GM15510 (cell line): ENCODE results near the gene ATP2A1.

ENCODE experiments used
- POLR2A ChIP-seq: IDR thresholded peaks from 3 replicates; pipeline ENCODE4 v1.6.1; 2011; ENCODE audit warnings: borderline replicate concordance; ENCODE audit not compliant: insufficient read length; ENCODE audit errors: extremely low read depth

The ATP2A1 gene

GRCh38 chr16:28910086-28911031 is 32.1 kb downstream of the ATP2A1 start:
- TF ChIP-seq POLR2A: no peak

- no peak for TF ChIP-seq POLR2A
These were observed 34.3 kb downstream of the ATP2A1 start for GRCh38 chr16:28912558-28912957.

GRCh38 chr16:28913946-28914724 is 35.8 kb downstream of the ATP2A1 start:
- TF ChIP-seq POLR2A: no peak

- TF ChIP-seq POLR2A: no peak
These were observed 36.9 kb downstream of the ATP2A1 start for GRCh38 chr16:28915181-28915580.

- TF ChIP-seq POLR2A: no peak
These were observed 38.8 kb downstream of the ATP2A1 start for GRCh38 chr16:28917095-28917494.

GRCh38 chr16:28918698-28919097 is 40.4 kb downstream of the ATP2A1 start:
- no peak for TF ChIP-seq POLR2A

GRCh38 chr16:28923231-28923587 is 44.9 kb downstream of the ATP2A1 start:
- TF ChIP-seq POLR2A: no peak

GRCh38 chr16:28923652-28924398 is 45.5 kb downstream of the ATP2A1 start:
- TF ChIP-seq POLR2A: peak; percentile 50

GRCh38 chr16:28924399-28924761 is 46.1 kb downstream of the ATP2A1 start:
- no peak for TF ChIP-seq POLR2A

GRCh38 chr16:28924762-28925385 is 46.6 kb downstream of the ATP2A1 start, which contains the start of gene RABEP2:
RABEP2 (minus strand) TSS chr16:28925238; CDS start chr16:28925163, 75 bp downstream.
- peak; percentile 35 for TF ChIP-seq POLR2A

GRCh38 chr16:28925386-28926228 is 47.3 kb downstream of the ATP2A1 start:
- TF ChIP-seq POLR2A: peak; percentile 63

- TF ChIP-seq POLR2A: no peak
These were observed 49.5 kb downstream of the ATP2A1 start for GRCh38 chr16:28927815-28928214.

GRCh38 chr16:28930203-28930602 is 51.9 kb downstream of the ATP2A1 start:
- no peak for TF ChIP-seq POLR2A

GRCh38 chr16:28930652-28931051 is 52.4 kb downstream of the ATP2A1 start:
- peak; percentile 26 for TF ChIP-seq POLR2A

GRCh38 chr16:28931801-28932225 is 53.5 kb downstream of the ATP2A1 start, which contains the start of gene CD19:
CD19 (plus strand) TSS chr16:28931971; CDS start chr16:28932001, 30 bp downstream.
- peak; percentile 54 for TF ChIP-seq POLR2A
